Stimulated activated CD4-positive, alpha-beta T cell treated with anti-CD3 and anti-CD28 coated beads, Interleukin-4, amount 100 ng/mL, for 24 hours (primary cell): Measurements from ENCODE around the gene HEATR5A.
A peak's percentile ranks its signal among the peaks of the same experiment; 100 is the strongest.
"Not testable (repeated sequence)": the region's sequence is repeated elsewhere in the genome, so short reads cannot be mapped to it uniquely, and the experiment has no call there.

Experiments
- DNase-seq: peaks from one replicate; pipeline ENCODE4 v3.0.0-alpha.2; 2020

The HEATR5A gene

GRCh38 chr14:31420319-31421111, at the start of gene HEATR5A:
Gene HEATR5A, minus strand, starts transcription at chr14:31420550. Its CDS starts 17,575 bp downstream, at chr14:31402975.
- DNase-seq: peak; percentile 92

DNA sequence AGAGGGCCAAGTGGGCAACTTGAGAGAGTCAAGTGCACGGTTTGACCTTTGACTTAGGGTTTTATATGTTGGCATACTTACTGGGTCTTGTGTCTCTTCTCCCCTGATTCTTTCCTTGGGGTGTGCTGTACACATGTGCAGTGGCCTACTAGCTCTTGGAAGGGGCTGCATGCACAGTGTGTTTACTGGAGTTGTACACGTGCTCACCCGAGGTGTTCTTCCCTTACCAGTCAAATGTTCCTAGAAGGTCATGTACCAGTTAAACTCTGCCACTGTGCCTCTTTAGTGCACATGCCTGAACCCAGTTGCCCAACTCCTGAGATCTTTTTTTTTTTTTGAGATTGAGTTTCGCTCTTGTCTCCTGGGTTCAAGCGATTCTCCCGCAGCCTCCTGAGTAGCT, 46.2 kb upstream of the HEATR5A start:
- DNase-seq: no peak

DNA sequence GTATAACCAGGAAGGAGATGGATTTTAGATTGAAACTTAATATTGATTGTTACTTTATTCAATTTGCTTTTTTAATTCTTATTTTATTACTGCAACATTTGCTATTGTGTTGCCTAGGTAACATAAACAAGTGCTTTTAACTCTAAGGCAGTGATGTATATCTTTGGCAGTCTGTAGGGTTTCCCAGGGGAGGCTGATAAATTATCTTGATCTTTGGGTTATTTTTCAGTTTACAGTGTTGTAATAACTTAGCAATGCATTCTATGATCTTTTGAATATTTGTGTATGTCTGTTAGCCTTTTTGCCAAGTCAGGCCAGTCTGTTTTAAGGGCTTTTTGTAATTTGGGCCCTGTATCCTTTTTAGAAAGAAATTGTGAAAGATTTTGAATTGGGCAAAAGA, 44.8 kb upstream of the HEATR5A start:
- no peak for DNase-seq

DNA sequence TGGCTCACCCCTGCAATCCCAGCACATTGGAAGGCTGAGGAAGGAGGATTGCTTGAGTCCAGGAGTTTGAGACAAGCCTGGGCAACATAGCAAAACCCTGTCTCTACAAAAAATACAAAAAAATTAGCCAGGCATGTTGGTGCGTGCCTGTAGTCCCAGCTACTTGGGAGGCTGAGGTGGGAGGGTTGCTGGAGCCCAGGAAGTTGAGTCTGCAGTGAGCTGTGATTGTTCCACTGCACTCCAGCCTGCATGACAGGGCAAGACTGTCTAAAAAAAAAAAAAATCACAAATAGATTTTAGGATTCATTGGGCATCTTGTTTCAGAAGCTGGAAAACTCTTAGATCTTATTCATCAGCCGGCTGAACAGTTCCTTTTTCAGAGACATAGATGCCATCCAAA, 42.1 kb upstream of the HEATR5A start:
- not testable (repeated sequence) for DNase-seq

GRCh38 chr14:31461545-31461944, 41.2 kb upstream of the HEATR5A start:
- no peak for DNase-seq

- no peak for DNase-seq
These were observed 37.6 kb upstream of the HEATR5A start for GRCh38 chr14:31457665-31458659.

GRCh38 chr14:31456841-31457664, 36.7 kb upstream of the HEATR5A start, which contains the start of gene DTD2:
Gene DTD2, minus strand, starts transcription at chr14:31457506. Its CDS starts 113 bp downstream, at chr14:31457393.
- DNase-seq: peak; percentile 91

DNA sequence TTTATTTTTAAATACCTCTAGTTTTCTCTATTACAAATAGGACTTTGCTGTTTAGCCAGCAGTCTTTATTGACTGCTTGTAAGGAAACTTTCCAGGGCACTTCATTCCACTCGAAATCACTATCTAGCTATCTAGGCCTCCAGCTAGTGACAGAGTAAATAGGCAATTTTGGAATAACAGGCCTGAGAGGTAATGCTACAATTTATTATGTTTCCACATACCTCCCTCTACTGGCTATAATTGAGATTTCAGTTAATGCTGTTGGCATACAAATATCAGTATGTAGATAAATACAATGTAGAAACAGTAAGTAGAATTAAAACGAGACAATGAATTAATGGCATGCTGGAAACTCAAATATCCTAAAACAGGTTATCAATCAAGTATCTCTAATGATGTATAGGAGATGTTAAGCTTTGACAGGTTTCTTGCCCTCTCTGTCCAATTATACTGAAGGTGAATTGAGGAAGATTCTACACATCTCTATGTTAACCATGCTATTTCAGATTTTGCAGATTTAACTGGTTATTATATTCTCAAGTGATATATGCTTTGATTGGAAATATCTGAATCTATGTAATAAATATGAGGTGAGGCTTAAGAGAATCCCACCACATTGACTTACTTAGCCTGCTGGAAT, 29.7 kb upstream of the HEATR5A start:
- no peak for DNase-seq

DNA sequence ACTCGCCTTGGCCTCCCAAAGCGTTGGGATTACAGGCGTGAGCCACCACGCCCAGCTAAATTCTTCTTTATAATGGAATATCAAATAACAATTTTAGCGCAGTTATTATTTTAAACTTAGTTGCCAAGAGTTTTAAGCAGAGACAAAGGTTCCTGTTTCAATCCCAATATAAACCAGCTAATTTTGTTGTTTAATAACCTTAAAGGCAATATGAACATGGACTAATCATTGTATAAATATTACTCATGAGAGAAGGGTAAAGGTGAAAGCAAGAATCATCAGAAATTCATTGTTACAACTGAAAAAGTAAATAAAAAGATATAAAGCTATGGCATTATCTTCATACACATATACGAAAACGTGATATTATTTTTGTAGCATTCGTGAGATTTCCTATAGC, 28.8 kb upstream of the HEATR5A start:
- no peak for DNase-seq

DNA sequence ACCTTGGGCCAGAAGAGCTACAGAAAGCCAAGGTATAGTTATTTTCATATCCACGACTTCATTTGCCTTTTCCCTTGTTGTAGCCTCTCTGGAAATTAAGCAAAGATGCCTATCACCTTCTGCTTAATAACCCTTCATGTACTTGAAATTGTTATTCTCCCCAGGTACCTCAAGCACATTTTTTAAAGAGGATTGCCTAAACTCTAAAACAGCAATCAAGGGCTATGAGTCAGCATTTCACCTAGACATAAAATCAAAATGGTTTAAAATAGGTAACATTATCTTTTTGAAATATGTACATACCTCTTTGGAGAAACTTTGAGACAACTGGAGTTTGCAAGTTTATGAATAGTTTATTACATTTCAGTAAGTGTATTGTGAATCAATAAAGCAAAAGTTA, 25.4 kb upstream of the HEATR5A start:
- no peak for DNase-seq

- DNase-seq: no peak
These were observed 21.9 kb upstream of the HEATR5A start for GRCh38 chr14:31442284-31442683.

DNA sequence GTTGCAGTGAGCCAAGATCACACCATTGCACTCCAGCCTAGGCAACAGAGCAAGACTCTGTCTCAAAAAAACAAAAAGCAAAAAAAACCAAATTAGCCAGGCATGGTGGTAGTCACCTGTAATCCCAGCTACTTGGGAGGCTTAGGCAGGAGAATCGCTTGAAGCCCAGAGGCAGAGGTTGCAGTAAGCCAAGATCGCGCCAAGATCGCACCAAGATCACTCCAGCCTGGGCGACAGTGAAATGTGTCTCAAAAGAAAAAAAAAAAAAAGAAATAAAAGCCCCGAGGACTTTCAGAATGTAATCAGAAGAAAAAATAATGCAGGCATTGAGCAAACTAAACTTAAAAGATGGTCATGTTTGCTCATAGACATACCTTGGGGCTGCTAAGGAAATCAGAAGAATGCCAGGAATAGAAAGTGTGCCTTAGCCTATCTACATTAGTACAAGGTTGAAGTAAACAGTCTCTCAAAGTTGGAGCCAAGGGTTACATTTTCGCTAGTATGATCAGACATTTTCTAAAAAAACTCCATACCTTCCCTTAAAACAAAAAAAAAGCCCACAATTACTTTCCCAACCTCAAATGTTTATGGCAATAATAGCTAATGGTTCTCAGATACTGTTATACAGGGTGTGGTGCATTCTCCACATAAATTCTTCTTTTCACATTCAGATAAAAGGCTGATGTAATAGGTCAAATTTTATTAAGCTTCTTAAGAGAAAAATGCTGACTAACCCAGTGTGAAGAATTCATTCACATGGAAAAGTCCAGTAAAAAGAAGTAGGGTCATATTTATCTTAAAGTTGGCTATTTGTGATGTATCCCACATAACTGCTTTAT, 21.1 kb upstream of the HEATR5A start:
- no peak for DNase-seq

DNA sequence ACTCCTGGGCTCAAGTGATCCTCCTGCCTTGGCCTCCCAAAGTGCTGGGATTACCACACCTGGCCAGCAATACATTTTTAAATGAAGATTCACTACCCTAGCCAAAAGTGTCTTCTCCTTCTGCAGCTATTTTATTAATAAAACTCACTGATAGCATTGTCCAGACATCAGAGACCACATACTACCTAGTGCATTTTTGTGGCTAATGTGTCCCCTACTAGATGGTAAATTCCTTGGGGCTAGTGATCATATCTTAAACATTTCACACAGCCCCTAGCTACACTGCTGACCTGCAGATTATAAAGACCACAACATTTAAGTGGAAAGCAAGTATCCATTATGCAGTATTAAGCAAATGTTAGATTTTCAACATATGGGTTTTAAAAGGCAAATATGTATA, 19.9 kb upstream of the HEATR5A start:
- no peak for DNase-seq

GRCh38 chr14:31439561-31439960, 19.2 kb upstream of the HEATR5A start:
- no peak for DNase-seq

DNA sequence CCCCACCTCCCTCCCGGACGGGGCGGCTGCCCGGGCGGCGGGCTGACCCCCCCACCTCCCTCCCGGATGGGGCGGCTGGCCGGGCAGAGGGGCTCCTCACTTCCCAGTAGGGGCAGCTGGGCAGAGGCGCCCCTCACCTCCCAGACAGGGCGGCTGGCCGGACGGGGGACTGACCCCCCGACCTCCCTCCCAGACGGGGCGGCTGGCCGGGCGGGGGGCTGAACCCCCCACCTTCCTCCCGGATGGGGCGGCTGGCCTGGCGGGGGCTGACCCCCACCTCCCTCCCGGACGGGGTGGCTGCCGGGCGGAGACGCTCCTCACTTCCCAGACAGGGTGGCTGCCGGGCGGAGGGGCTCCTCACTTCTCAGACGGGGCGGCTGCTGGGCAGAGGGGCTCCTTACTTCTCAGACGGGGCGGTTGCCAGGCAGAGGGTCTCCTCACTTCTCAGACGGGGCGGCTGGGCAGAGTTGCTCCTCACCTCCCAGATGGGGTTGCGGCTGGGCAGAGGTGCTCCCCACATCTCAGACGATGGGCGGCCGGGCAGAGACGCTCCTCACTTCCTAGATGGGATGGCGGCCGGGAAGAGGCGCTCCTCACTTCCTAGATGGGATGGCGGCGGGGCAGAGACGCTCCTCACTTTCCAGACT, 16.8 kb upstream of the HEATR5A start:
- DNase-seq: not testable (repeated sequence)

- no peak for DNase-seq
These were observed 14.9 kb upstream of the HEATR5A start for GRCh38 chr14:31435276-31435675.

DNA sequence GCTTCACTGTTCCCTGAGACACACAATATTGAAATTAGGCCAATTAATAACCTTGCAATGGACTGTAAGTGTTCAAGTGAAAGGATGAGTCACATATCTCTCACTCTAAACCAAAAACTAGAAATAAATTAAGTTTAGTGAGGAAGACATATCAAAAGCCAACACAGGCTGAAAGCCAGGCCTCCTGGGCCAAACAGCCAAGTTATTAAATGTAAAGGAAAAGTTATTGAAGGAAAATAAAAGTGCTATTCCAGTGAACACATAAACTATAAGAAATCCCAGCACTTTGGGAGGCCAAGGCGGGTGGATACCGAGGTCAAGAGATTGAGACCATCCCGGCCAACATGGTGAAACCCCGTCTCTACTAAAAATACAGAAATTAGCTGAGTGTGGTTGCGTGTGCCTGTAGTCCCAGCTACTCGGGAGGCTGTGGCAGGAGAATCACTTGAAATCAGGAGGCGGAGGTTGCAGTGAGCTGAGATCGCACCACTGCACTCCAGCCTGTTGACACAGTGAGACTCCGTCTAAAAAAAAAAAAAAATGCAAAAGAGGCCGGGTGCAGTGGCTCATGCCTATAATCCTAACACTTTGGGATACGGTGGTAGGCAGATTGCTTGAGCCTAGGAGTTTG, 10.4 kb upstream of the HEATR5A start:
- DNase-seq: no peak

DNA sequence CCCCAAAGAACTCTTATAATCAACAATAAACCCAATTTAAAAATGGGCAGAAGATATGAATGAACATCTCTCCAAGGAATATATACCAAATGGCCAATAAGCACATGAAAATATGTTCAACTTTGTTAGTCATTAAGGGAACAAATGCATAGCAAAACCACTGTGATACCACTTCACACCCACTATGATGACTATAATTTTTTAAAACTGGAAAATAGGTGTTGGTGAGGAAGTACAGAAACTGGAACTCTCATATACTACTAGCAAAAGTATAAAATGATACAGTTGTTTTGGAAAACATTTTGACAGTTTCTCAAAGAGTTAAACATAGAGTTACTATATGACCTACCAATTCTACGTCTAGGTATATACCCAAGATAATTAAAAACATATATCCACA, 9.4 kb upstream of the HEATR5A start:
- no peak for DNase-seq

DNA sequence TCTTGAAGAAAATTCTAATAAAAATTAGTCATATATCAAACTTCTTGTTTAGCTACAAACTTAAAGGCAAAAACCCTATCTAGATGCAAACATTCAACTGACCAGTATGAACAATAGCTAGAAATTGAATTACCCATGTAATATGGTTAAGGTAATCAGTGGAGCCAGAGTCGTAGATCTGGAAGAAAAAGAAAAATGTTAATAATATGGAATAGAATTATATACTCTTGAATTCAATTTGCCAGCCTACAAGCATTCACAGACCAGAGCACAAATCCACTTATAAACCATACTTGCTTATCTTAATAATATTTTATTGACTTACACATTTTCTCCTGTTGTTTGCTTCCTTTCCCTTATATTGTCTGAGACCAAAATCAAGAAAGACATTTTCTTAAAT, 7.7 kb upstream of the HEATR5A start:
- no peak for DNase-seq

DNA sequence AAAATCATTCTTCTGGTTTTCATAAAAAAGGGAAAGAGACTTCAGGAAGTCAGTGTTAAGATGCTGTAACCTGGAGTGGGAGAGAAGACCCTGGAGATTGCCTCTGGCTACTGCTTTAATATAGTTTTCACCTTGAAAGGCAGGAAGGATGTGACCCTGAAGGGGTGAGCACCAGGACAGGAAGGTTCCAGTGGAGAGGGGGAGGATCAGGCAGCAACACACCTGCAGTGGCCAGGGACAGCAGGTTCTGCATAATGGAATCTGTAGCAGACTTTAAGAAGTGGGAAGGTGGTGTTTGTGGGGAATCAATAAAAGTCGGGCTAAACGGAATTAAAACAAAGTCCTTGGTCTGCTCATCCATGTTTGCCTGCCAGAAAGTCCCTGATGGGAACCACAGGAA, 6.3 kb upstream of the HEATR5A start:
- DNase-seq: no peak
